ENCODE measurements around the gene PNPLA7. TPM values are rescaled to one million over a fixed set of nuclear protein-coding genes. Genes with fewer than 3 reads are reported as not detected.
"Not testable (repeated sequence)": the region's sequence is repeated elsewhere in the genome, so short reads cannot be mapped to it uniquely, and the experiment has no call there.

The PNPLA7 gene
- polyA plus RNA-seq, 2 donors = 2.3 to 3.9 TPM

DNA sequence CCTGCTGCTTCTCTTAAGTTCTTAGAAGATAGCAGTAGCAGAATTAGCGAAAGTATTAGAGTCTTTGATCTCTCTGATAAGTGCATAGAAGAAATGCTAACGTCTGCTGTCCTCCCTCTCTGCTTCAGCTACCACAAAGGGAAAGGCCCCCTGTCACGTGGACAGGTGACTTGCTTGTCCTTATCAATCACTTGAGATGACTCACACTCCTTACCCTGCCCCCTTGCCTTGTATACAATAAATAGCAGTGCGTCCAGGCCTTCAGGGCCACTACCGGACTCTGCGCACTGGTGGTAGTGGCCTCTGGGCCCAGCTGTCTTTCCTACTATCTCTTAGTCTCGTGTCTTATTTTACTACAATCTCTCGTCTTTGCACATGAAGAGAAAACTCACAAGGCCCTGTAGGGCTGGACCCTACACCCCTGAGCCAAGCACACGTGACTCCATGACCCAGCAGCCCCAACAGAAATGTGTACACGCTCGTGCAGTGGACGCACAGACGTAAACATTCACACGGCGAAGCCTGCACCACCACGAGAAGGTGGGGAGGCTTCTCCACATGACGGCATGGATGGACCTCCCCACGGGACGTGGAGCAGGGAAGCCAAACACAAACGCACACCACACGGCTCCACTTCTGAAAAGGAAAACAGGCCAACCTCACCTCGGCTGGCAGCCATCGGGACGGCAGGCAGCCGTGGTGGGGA is 38.3 kb downstream of the PNPLA7 start:
- whole genome bisulfite sequencing, 2 donors = 82 to 87% methylated on average over 25 of the region's 25 CpGs
- no peak overlapping the region for H3K4me3 ChIP-seq (ENCODE audit: low read depth in 1 of 2, low read length in 2 of 2)
- no peak overlapping the region for H3K27ac ChIP-seq (ENCODE audit: low read depth in 2 of 2, low read length in 1 of 2)
- no peaks in the 10 kb centered on the region for H3K4me1 ChIP-seq (ENCODE audit: control insufficient read depth in 2 of 2, insufficient read depth in 2 of 2, low read length in 1 of 2)
- no peaks in the 10 kb centered on the region for H3K36me3 ChIP-seq (ENCODE audit: control insufficient read depth in 2 of 2, insufficient read depth in 2 of 2, low read length in 1 of 2)
- H3K9me3 ChIP-seq (ENCODE audit: control insufficient read depth in 2 of 2, insufficient read depth in 1 of 2, low read depth in 1 of 2, low read length in 1 of 2) = no peaks in the 10 kb centered on the region
- H3K27me3 ChIP-seq (ENCODE audit: control insufficient read depth in 1 of 2, insufficient read depth in 2 of 2, low read length in 2 of 2) = no peaks in the 10 kb centered on the region

DNA sequence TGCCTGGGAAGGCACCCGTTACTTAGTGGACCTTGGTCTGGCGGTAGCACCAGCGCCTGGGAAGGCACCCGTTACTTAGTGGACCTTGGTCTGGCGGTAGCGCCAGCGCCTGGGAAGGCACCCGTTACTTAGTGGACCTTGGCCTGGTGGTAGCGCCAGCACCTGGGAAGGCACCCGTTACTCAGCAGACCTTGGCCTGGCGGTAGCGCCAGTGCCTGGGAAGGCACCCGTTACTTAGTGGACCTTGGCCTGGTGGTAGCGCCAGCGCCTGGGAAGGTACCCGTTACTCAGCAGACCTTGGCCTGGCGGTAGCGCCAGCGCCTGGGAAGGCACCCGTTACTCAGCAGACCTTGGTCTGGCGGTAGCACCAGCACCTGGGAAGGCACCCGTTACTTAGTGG is 39.1 kb downstream of the PNPLA7 start:
- not testable (repeated sequence) for H3K27ac ChIP-seq (ENCODE audit: low read depth in 2 of 2, low read length in 1 of 2); H3K27me3 ChIP-seq (ENCODE audit: control insufficient read depth in 1 of 2, insufficient read depth in 2 of 2, low read length in 2 of 2); H3K4me1 ChIP-seq (ENCODE audit: control insufficient read depth in 2 of 2, insufficient read depth in 2 of 2, low read length in 1 of 2); H3K9me3 ChIP-seq (ENCODE audit: control insufficient read depth in 2 of 2, insufficient read depth in 1 of 2, low read depth in 1 of 2, low read length in 1 of 2); H3K36me3 ChIP-seq (ENCODE audit: control insufficient read depth in 2 of 2, insufficient read depth in 2 of 2, low read length in 1 of 2); H3K4me3 ChIP-seq (ENCODE audit: low read depth in 1 of 2, low read length in 2 of 2)
- WGBS, 2 donors = 91 to 95% methylated on average over 22 of the region's 22 CpGs

DNA sequence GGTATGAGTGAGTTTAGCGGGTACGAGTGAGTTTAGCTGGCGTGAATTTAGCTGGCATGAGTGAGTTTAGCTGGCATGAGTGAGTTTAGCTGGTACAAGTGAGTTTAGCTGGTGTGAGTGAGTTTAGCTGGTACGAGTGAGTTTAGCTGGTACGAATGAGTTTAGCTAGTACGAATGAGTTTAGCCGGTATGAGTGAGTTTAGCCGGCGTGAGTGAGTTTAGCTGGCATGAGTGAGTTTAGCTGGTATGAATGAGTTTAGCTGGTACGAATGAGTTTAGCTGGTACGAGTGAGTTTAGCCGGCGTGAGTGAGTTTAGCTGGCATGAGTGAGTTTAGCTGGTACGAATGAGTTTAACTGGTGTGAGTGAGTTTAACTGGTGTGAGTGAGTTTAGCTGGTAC is 41.0 kb downstream of the PNPLA7 start:
- WGBS, 2 donors = 86 to 92% methylated on average over 14 of the region's 14 CpGs
- Histone ChIP-seq H3K27me3 (ENCODE audit: control insufficient read depth in 1 of 2, insufficient read depth in 2 of 2, low read length in 2 of 2) (no peaks in the 10 kb centered on the region), H3K27ac (ENCODE audit: low read depth in 2 of 2, low read length in 1 of 2) (no peak overlapping the region), H3K4me3 (ENCODE audit: low read depth in 1 of 2, low read length in 2 of 2) (no peak overlapping the region), H3K4me1 (ENCODE audit: control insufficient read depth in 2 of 2, insufficient read depth in 2 of 2, low read length in 1 of 2) (peaks cover 0 to 5% of the 10 kb centered on the region in 2 donors), H3K9me3 (ENCODE audit: control insufficient read depth in 2 of 2, insufficient read depth in 1 of 2, low read depth in 1 of 2, low read length in 1 of 2) (no peaks in the 10 kb centered on the region), H3K36me3 (ENCODE audit: control insufficient read depth in 2 of 2, insufficient read depth in 2 of 2, low read length in 1 of 2) (no peaks in the 10 kb centered on the region)

DNA sequence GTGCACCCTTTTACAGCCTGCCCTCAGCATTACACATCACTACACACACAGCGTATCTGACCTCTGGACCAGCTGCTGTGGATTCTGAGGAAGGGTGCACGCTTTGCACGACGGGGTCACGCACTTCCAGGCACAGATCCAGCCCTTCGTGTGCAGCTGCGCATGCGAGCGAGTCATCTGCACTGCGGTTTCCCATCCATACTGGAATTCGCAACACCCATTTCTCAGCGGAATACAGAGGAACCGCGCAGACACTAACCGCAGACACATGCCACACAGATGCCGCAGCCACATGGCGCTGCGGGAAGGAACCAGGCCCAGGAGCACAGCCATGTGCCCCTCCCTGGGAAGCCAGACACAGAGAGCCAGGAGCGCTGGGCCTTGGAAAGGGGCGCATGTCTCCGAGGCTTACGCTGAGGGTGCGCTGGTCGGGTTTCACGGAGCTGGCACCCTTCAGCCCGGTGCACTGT is 43.5 kb downstream of the PNPLA7 start:
- WGBS, 2 donors = 79 to 85% methylated on average over 26 of the region's 26 CpGs
- no peak overlapping the region for H3K27ac ChIP-seq (ENCODE audit: low read depth in 2 of 2, low read length in 1 of 2)
- H3K4me3 ChIP-seq (ENCODE audit: low read depth in 1 of 2, low read length in 2 of 2) = no peak overlapping the region
- peaks cover 0 to 5% of the 10 kb centered on the region in 2 donors for H3K4me1 ChIP-seq (ENCODE audit: control insufficient read depth in 2 of 2, insufficient read depth in 2 of 2, low read length in 1 of 2)
- no peaks in the 10 kb centered on the region for H3K9me3 ChIP-seq (ENCODE audit: control insufficient read depth in 2 of 2, insufficient read depth in 1 of 2, low read depth in 1 of 2, low read length in 1 of 2)
- no peaks in the 10 kb centered on the region for H3K27me3 ChIP-seq (ENCODE audit: control insufficient read depth in 1 of 2, insufficient read depth in 2 of 2, low read length in 2 of 2)
- H3K36me3 ChIP-seq (ENCODE audit: control insufficient read depth in 2 of 2, insufficient read depth in 2 of 2, low read length in 1 of 2) = no peaks in the 10 kb centered on the region

DNA sequence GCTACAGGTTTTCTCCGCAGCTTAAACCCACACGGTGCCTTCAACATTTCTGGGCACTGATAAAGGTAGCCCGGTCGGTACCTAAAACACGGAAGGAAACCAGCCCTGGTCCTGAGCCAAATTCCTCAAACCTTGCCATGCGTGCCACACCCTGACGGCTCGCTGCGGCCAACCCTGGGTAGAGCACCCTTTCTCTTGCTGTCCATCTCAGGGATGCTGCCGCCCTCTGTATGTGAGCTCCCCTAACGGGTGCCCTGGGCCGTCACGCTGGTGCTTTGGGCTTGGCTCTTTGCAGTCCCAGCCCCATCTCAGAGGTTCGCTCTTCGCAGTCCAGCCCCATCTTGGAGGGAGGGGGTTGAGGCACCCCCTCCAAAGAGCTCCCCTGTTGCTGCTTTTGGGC is 43.9 kb downstream of the PNPLA7 start:
- WGBS, 2 donors = 61 to 79% methylated on average over 15 of the region's 15 CpGs

DNA sequence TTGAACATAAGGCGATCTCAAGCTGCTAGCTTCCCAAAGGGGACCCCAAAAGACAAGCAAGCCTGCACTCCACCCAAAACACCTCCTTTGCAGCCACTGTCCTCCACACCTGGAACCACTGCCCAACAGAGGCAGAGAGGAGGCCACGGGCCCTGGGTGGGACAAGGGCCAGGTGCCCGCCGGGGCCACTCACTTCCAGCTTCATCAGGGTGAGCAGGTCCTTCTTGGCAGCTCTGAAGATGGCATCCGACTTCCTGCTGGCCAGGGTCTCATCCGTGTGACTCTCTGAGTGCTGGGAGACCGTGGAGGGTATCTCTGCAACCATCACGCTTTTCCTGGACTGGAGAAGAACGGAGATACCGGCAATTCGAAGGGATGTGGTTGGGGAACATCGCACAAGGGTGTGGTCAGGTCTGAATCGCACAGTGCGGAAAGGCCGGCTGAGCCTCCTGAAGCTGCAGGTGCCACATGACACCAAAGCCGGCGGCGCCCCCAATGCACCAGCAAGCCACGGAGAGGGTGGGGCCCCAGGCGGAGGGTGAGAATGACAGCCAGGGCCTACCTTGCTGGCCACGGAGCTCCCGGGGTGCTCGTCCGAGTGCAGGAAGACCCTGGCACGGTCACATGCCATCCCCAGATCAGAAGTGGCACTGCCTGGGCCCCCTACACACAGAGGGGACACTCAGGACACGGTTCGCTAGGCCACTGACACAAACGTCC is 44.6 kb downstream of the PNPLA7 start:
- Histone ChIP-seq H3K27me3 (ENCODE audit: control insufficient read depth in 1 of 2, insufficient read depth in 2 of 2, low read length in 2 of 2) (no peaks in the 10 kb centered on the region), H3K9me3 (ENCODE audit: control insufficient read depth in 2 of 2, insufficient read depth in 1 of 2, low read depth in 1 of 2, low read length in 1 of 2) (no peaks in the 10 kb centered on the region), H3K4me3 (ENCODE audit: low read depth in 1 of 2, low read length in 2 of 2) (no peak overlapping the region), H3K4me1 (ENCODE audit: control insufficient read depth in 2 of 2, insufficient read depth in 2 of 2, low read length in 1 of 2) (peaks cover 0 to 5% of the 10 kb centered on the region in 2 donors), H3K36me3 (ENCODE audit: control insufficient read depth in 2 of 2, insufficient read depth in 2 of 2, low read length in 1 of 2) (peaks cover 0 to 4% of the 10 kb centered on the region in 2 donors), H3K27ac (ENCODE audit: low read depth in 2 of 2, low read length in 1 of 2) (no peak overlapping the region)
- WGBS, 2 donors = 92% methylated on average over 28 of the region's 28 CpGs

More for the DNA sequence above, 43.9 kb downstream of the PNPLA7 start:
- peaks cover 0 to 5% of the 10 kb centered on the region in 2 donors for H3K4me1 ChIP-seq (ENCODE audit: control insufficient read depth in 2 of 2, insufficient read depth in 2 of 2, low read length in 1 of 2)
- no peak overlapping the region for H3K27ac ChIP-seq (ENCODE audit: low read depth in 2 of 2, low read length in 1 of 2)
- H3K4me3 ChIP-seq (ENCODE audit: low read depth in 1 of 2, low read length in 2 of 2) = no peak overlapping the region
- no peaks in the 10 kb centered on the region for H3K9me3 ChIP-seq (ENCODE audit: control insufficient read depth in 2 of 2, insufficient read depth in 1 of 2, low read depth in 1 of 2, low read length in 1 of 2)
- H3K36me3 ChIP-seq (ENCODE audit: control insufficient read depth in 2 of 2, insufficient read depth in 2 of 2, low read length in 1 of 2) = no peaks in the 10 kb centered on the region
- H3K27me3 ChIP-seq (ENCODE audit: control insufficient read depth in 1 of 2, insufficient read depth in 2 of 2, low read length in 2 of 2) = no peaks in the 10 kb centered on the region

DNA sequence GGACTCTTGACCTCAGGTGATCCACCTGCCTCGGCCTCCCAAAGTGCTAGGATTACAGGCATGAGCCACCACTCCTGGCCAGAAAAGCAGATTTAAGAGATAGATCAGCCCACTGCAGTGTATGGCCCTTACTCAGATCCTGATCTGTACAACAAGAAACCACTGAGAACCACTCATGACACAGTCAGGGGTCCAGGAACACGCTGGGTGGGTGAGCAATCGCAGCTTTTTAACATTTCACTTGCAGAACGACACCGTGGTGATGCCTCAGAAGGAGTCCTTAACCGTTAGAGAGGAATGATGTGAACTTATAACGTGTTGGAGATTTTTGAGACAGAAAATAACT is 45.8 kb downstream of the PNPLA7 start:
- H3K4me1 ChIP-seq (ENCODE audit: control insufficient read depth in 2 of 2, insufficient read depth in 2 of 2, low read length in 1 of 2) = peaks cover 0 to 5% of the 10 kb centered on the region in 2 donors
- H3K4me3 ChIP-seq (ENCODE audit: low read depth in 1 of 2, low read length in 2 of 2) = no peak overlapping the region
- 92 to 94% methylated on average over 7 of the region's 7 CpGs for WGBS, 2 donors
- H3K27me3 ChIP-seq (ENCODE audit: control insufficient read depth in 1 of 2, insufficient read depth in 2 of 2, low read length in 2 of 2) = no peaks in the 10 kb centered on the region
- H3K9me3 ChIP-seq (ENCODE audit: control insufficient read depth in 2 of 2, insufficient read depth in 1 of 2, low read depth in 1 of 2, low read length in 1 of 2) = no peaks in the 10 kb centered on the region
- no peak overlapping the region for H3K27ac ChIP-seq (ENCODE audit: low read depth in 2 of 2, low read length in 1 of 2)
- H3K36me3 ChIP-seq (ENCODE audit: control insufficient read depth in 2 of 2, insufficient read depth in 2 of 2, low read length in 1 of 2) = peaks cover 0 to 4% of the 10 kb centered on the region in 2 donors

DNA sequence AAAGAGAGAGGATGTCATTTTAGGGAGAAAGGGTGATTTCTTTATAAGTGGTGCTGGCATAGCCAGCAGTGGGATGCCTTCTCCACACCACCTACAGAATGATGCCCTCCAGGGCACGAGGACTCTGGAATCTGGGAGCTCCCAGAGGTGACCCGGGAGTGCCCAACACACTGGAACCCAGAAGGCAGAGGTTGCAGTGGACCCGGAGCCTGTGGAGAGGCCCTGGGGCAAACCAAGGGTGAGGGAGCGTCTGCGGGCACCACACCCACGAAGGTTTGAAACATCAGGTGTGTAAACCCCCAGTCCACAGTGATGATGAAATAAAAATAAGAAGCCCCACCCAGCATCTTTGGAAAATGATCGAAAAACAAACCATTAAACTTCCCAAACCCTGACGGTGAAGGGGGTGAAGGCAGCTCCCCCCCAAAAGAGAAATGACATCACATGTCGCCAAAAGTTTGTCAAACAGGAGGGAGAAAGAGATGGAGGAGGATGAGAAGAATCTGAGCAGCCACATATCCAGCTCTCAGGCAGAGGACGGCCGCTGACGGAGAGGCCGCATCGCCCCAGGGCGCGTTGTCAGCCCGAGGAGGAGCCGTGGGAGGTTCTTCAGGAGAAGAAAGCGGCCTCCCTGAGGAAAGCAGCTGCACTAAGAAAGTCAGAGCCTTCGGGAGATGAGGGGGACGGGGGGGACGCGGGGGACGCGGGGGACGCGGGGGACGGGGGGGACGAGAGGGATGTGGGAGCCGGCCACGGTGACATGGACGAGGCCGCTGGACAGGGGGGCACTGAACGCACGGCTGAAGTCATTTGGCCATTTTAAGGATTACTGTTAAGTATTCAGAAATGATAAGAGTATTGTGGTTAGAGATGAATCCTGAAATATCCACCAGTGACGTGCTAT is 47.9 kb downstream of the PNPLA7 start:
- no peak overlapping the region for H3K4me3 ChIP-seq (ENCODE audit: low read depth in 1 of 2, low read length in 2 of 2)
- WGBS, 2 donors = 84 to 85% methylated on average over 29 to 36 of the region's 36 CpGs

DNA sequence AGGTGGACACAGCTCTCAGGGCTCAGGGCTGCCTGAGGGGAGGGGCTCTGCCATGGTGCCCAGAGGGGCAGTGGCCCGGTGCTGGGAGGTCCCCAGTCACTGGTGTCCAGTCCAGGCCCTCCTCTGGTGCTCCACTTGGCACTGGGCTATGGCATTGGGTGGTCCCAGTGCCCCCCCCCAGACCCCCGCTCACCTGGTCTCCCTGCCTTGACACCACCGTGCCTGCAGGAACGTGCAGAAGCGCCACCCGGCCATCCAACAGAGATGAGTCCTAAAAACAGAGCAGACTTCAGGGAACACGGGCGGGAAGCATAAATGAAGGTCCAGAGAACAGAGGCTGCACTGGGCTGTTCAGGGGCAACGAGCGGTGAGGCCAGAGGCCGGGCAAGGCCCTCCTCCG is 48.7 kb downstream of the PNPLA7 start:
- Histone ChIP-seq H3K36me3 (ENCODE audit: control insufficient read depth in 2 of 2, insufficient read depth in 2 of 2, low read length in 1 of 2) (peaks cover 0 to 4% of the 10 kb centered on the region in 2 donors), H3K9me3 (ENCODE audit: control insufficient read depth in 2 of 2, insufficient read depth in 1 of 2, low read depth in 1 of 2, low read length in 1 of 2) (no peaks in the 10 kb centered on the region), H3K4me3 (ENCODE audit: low read depth in 1 of 2, low read length in 2 of 2) (no peak overlapping the region), H3K4me1 (ENCODE audit: control insufficient read depth in 2 of 2, insufficient read depth in 2 of 2, low read length in 1 of 2) (peaks cover 0 to 5% of the 10 kb centered on the region in 2 donors), H3K27ac (ENCODE audit: low read depth in 2 of 2, low read length in 1 of 2) (no peak overlapping the region), H3K27me3 (ENCODE audit: control insufficient read depth in 1 of 2, insufficient read depth in 2 of 2, low read length in 2 of 2) (no peaks in the 10 kb centered on the region)
- 92 to 93% methylated on average over 12 of the region's 12 CpGs for WGBS, 2 donors

More for the DNA sequence above, 47.9 kb downstream of the PNPLA7 start:
- H3K9me3 ChIP-seq (ENCODE audit: control insufficient read depth in 2 of 2, insufficient read depth in 1 of 2, low read depth in 1 of 2, low read length in 1 of 2) = no peaks in the 10 kb centered on the region
- H3K4me1 ChIP-seq (ENCODE audit: control insufficient read depth in 2 of 2, insufficient read depth in 2 of 2, low read length in 1 of 2) = peaks cover 0 to 5% of the 10 kb centered on the region in 2 donors
- no peak overlapping the region for H3K27ac ChIP-seq (ENCODE audit: low read depth in 2 of 2, low read length in 1 of 2)
- peaks cover 0 to 4% of the 10 kb centered on the region in 2 donors for H3K36me3 ChIP-seq (ENCODE audit: control insufficient read depth in 2 of 2, insufficient read depth in 2 of 2, low read length in 1 of 2)
- H3K27me3 ChIP-seq (ENCODE audit: control insufficient read depth in 1 of 2, insufficient read depth in 2 of 2, low read length in 2 of 2) = no peaks in the 10 kb centered on the region
